HEK293T (cell line): Measurements from ENCODE around the gene ATP1B1.

Experiments
- ARNT ChIP-seq: fragments of 450-650 bp; IDR thresholded peaks from 2 replicates; pipeline ENCODE4 v1.6.1; 2017; ENCODE audit warnings: mild to moderate bottlenecking
- BHLHE40 ChIP-seq: fragments of 450-650 bp; IDR thresholded peaks from 2 replicates; pipeline ENCODE4 v1.6.1; 2016; ENCODE audit warnings: mild to moderate bottlenecking, moderate library complexity, borderline replicate concordance
- FOXM1 ChIP-seq: fragments of 450-650 bp; IDR thresholded peaks from 2 replicates; pipeline ENCODE4 v1.6.1; 2017; ENCODE audit warnings: mild to moderate bottlenecking, borderline replicate concordance
- L3MBTL2 ChIP-seq: fragments of 450-650 bp; conservative IDR thresholded peaks from 2 replicates; pipeline ENCODE4 v1.6.1; 2016; ENCODE audit warnings: mild to moderate bottlenecking
- NFRKB ChIP-seq: fragments of 450-650 bp; IDR thresholded peaks from 2 replicates; pipeline ENCODE4 v1.6.1; 2016; ENCODE audit warnings: mild to moderate bottlenecking, moderate library complexity
- SUZ12 ChIP-seq: fragments of 450-650 bp; IDR thresholded peaks from 2 replicates; pipeline ENCODE4 v1.6.1; 2016; ENCODE audit warnings: mild to moderate bottlenecking
- TARDBP ChIP-seq: fragments of 450-650 bp; IDR thresholded peaks from 2 replicates; pipeline ENCODE4 v1.6.1; 2016

DNA sequence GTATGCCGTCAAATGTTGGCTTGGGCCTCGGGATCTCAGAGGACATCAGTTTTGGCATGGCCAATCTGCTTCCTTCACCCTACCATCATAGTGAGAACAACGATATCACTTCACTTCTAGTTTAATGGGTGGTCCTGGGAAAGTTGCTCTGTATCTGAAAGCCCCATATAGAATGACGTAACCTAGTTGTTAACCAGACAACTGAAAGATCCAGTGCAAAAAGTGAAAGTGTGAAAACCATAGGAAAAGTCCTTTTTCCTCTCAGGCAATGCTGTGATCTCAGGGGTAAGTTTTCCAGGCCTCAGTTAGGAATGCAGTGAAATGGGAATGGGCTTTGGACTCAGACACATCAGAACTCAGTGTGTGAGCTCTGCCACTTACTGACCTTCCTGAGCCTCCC is 18.6 kb upstream of the ATP1B1 start:
- no peak for TF ChIP-seq FOXM1
- TF ChIP-seq TARDBP: no peak
- no peak for TF ChIP-seq SUZ12
- no peak for TF ChIP-seq ARNT
- no peak for TF ChIP-seq BHLHE40
- no peak for TF ChIP-seq NFRKB
- no peak for TF ChIP-seq L3MBTL2
